ENCODE results near the gene FOXS1. TPM values are rescaled to one million over a fixed set of nuclear protein-coding genes. Genes with fewer than 3 reads are reported as not detected.

FOXS1 gene
- total and polyA plus RNA-seq, 11 donors: 1.9 to 6.0 (median 3.7) TPM

DNA sequence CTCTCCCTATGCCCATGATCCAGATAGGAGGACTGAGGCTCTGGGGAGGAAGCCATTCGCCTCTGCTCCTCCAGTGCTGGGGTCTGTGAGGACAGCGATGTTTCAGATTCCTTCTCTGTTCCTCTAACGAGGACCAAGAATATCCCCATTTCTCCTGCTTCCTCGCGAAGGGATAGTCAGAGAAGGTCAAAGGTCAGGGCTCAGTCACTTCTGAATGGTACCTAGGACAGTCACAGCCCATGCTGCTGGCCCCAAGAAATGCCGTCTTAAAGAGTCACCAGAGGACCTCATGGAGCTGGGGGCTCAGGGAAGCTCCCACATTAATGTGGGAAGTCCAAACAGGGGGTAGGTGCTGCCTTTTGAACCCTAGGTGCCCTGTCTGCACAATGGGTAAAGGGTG, 2.1 kb downstream of the FOXS1 start:
- intact Hi-C loops (cut with DNase I): no loop called here
- TF ChIP-seq POLR2A (IDR thresholded peaks at IDR 0.05): no peak
- TF ChIP-seq, protein P1, sequence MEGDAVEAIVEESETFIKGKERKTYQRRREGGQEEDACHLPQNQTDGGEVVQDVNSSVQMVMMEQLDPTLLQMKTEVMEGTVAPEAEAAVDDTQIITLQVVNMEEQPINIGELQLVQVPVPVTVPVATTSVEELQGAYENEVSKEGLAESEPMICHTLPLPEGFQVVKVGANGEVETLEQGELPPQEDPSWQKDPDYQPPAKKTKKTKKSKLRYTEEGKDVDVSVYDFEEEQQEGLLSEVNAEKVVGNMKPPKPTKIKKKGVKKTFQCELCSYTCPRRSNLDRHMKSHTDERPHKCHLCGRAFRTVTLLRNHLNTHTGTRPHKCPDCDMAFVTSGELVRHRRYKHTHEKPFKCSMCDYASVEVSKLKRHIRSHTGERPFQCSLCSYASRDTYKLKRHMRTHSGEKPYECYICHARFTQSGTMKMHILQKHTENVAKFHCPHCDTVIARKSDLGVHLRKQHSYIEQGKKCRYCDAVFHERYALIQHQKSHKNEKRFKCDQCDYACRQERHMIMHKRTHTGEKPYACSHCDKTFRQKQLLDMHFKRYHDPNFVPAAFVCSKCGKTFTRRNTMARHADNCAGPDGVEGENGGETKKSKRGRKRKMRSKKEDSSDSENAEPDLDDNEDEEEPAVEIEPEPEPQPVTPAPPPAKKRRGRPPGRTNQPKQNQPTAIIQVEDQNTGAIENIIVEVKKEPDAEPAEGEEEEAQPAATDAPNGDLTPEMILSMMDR (IDR thresholded peaks at IDR 0.05): no peak
- DNase-seq (no peak), ATAC-seq (no peak)
- Histone ChIP-seq H3K9me3 (no peaks in the 10 kb centered on the region), H3K27me3 (no peaks in the 10 kb centered on the region), H3K36me3 (no peaks in the 10 kb centered on the region), H3K27ac (peak overlapping the region; percentile 22 to 89 (median 76)), H3K4me3 (peak overlapping the region in 11 of 12 donors; percentile 24 to 72 (median 50)), H3K4me1 (peaks cover 0 to 71% (median 28%) of the 10 kb centered on the region in 12 donors)
- WGBS, 4 donors: 59 to 70% (median 64%) methylated on average over 4 to 6 of the region's 6 CpGs

DNA sequence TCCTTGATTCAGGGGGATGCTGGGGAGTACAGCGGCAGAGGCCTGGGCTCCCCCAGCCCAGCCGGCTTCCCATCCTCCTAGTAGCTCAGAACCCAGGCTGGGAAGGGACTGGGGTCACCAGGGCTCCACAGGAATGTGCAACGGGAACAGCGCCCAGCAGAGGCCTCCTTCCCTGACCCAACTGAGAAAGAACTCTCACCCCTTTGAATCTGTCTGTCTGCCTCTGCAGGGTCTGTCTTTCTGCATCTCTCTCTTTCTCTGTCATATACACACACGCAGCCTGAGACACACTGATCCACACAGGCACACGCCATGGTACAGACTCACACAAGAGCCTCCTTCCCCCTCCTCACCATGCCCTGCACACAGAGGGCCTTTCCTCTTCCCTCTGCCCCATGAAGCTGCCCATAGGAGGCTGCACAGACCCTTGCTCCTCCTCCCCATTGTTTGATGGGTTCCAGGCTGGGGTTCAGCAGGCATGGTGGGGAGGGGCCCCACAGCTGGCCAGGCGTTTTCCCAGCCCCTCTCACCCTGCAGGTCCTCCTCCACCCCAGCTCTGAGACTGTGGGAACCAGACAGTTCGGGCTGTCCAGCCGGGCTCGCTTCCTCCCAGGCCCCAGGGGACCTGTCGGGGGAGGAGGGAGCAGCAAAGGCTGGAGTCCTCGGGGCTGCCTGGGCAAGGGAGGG, 2.8 kb downstream of the FOXS1 start:
- 40 to 56% (median 44%) methylated on average over 7 to 12 of the region's 12 CpGs for WGBS, 4 donors
- Histone ChIP-seq H3K4me3 (peak overlapping the region in 10 of 12 donors; percentile 20 to 72 (median 52)), H3K27ac (peak overlapping the region; percentile 22 to 89 (median 76)), H3K9me3 (no peaks in the 10 kb centered on the region), H3K4me1 (peaks cover 0 to 77% (median 30%) of the 10 kb centered on the region in 12 donors), H3K36me3 (no peaks in the 10 kb centered on the region), H3K27me3 (no peaks in the 10 kb centered on the region)
- intact Hi-C loops (cut with DNase I): no loop called here
- DNase-seq: peak; percentile 87 to 91 (median 88)
- ATAC-seq: peak; percentile 55 to 82 (median 66)
- TF ChIP-seq, protein P1 (IDR thresholded peaks at IDR 0.05): peak in 1 of 12 donors; percentile 3
- TF ChIP-seq POLR2A (IDR thresholded peaks at IDR 0.05): no peak

DNA sequence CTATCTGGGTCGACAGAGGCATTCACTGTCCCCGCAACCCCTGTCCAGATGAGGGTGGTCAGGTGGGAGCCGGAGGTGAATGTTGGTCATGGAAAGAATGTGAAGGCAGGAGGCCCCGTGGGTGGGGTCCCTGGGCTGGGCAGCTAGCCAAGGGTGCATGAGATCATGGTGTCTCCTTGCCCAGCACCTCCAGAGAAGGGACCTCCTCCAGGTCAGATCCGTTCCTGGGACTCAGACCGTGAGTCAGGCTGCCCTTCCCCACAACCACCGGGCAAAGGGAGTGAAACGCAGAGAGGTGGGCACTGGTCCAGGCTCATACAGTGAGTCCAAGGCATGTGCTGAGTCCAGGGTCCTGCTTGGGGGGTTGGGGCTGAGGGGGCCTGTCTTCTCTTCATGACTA, 3.5 kb downstream of the FOXS1 start:
- Histone ChIP-seq H3K4me1 (peaks cover 0 to 84% (median 34%) of the 10 kb centered on the region in 12 donors), H3K27ac (peak overlapping the region in 11 of 12 donors; percentile 22 to 89 (median 77)), H3K4me3 (peak overlapping the region in 6 of 12 donors; percentile 49 to 72 (median 65)), H3K36me3 (no peaks in the 10 kb centered on the region), H3K9me3 (no peaks in the 10 kb centered on the region), H3K27me3 (no peaks in the 10 kb centered on the region)
- no peak for TF ChIP-seq POLR2A (IDR thresholded peaks at IDR 0.05)
- TF ChIP-seq, protein P1 (IDR thresholded peaks at IDR 0.05): no peak
- DNase-seq (peak in 2 of 5 donors; percentile 62 to 72), ATAC-seq (peak in 3 of 4 donors; percentile 6 to 9 (median 9))
- 39 to 57% (median 40%) methylated on average over 8 of the region's 8 CpGs for WGBS, 4 donors
- intact Hi-C loops (cut with DNase I): no loop called here

DNA sequence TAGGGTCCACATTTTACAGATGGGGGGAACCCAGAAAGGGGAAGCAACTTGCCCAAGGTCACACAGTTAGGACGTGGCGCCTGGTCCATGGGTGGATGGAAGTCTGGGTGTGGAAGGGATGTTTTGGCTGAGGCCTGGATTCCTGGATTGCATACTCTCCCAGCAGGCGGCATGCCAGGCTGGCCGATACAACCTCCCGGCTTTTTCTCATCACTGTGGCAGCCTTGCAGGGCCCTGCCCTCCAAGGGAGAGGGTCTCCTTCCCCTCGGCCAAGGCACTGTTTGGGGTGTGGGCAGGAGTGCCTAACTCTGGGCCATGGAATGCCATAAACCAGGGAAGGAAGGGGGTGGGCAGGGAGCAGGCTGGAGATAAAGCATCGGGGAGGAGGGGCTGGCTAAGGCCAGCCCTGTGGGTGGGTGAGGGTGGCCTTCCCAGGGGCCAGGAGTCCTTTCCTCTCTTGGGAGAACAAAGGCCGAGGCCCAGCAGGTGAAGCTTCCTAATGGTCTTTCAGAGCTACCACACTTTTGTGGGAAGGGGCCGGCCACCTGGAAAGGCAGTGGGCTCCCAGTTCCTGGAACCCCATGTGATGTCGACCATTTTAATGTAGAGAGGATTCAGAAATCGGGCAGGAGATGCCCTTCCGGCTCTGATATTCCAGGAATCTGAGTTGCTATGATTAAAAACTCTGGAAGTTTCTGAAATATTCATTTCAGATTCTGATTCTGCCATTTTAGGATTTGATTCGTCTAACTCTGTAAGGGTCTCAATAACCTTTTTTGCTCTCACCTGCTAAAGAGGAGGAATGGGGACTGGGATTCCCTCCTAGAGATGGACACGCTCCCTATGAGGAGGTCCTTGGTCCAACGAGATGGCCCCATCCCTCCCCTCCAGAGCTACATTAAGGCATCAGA, 4.2 kb downstream of the FOXS1 start:
- WGBS, 4 donors: 68 to 78% (median 75%) methylated on average over 14 to 15 of the region's 15 CpGs
- intact Hi-C loops (cut with DNase I): no loop called here
- TF ChIP-seq, protein P1 (IDR thresholded peaks at IDR 0.05): no peak
- Histone ChIP-seq H3K4me3 (peak overlapping the region in 1 of 12 donors; percentile 66), H3K4me1 (peaks cover 0 to 92% (median 42%) of the 10 kb centered on the region in 12 donors), H3K9me3 (no peaks in the 10 kb centered on the region), H3K27ac (peak overlapping the region in 10 of 12 donors; percentile 22 to 89 (median 79)), H3K36me3 (no peaks in the 10 kb centered on the region), H3K27me3 (no peaks in the 10 kb centered on the region)
- DNase-seq: no peak
- no peak for ATAC-seq

Data from heart left ventricle (tissue), 16 donors.